GM19193 (cell line): Measurements from ENCODE around the gene PPIL1.

ENCODE experiments used
- POLR2A ChIP-seq: IDR thresholded peaks from 4 replicates; pipeline ENCODE4 v1.6.1; 2011; ENCODE audit not compliant: insufficient read depth, insufficient read length; ENCODE audit errors: extremely low read depth

Gene PPIL1

DNA sequence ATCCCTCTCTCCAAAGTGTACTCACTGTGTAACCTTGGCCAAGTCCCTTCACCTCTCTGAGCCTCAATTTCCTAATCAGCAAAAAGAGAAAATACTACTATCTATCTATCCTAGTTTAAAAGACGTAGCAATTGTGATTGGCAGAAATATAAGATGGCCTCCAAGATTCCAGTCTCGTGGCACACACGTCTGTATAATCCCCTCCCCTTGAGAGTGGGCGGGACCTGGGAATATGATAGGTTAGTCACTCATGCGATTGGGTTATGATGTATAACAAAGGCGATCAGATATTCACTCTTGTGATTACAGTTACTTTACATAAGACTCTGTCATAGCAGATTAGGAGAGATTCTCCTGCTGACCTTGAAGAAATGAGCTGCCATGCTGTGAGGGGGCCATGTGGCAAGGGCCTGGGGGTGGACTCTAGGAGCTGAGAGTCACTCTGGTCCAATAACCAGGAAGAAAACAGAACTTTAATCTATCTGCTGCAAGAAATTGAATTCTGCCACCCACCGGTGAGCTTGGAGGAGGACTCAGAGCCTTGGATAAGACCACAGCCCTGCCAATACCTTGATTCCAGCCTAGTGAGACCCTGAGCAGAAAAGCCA, 41.3 kb downstream of the PPIL1 start:
- no peak for TF ChIP-seq POLR2A

GRCh38 chr6:36832313-36832712, 42.3 kb downstream of the PPIL1 start:
- no peak for TF ChIP-seq POLR2A

DNA sequence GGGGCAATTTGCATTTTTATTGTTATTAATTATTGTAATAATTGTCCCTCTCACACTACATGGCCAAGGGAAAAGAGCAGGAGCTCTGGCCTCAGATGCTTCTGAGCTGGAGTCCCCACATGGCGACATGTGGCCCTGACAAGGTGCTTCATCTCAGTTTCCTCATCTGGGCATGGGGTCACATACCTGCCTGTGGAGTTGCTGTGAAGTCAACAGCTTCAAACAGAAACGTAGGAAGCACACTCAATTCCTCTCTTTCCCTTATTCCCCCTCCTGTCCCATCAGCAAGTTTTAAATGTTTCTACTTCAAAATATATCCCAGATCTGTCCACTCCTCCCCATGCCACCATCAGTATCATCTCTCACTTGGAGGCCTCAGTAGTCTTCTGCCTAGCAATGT, 44.0 kb downstream of the PPIL1 start:
- no peak for TF ChIP-seq POLR2A

GRCh38 chr6:36829919-36830544, 44.6 kb downstream of the PPIL1 start:
- no peak for TF ChIP-seq POLR2A

DNA sequence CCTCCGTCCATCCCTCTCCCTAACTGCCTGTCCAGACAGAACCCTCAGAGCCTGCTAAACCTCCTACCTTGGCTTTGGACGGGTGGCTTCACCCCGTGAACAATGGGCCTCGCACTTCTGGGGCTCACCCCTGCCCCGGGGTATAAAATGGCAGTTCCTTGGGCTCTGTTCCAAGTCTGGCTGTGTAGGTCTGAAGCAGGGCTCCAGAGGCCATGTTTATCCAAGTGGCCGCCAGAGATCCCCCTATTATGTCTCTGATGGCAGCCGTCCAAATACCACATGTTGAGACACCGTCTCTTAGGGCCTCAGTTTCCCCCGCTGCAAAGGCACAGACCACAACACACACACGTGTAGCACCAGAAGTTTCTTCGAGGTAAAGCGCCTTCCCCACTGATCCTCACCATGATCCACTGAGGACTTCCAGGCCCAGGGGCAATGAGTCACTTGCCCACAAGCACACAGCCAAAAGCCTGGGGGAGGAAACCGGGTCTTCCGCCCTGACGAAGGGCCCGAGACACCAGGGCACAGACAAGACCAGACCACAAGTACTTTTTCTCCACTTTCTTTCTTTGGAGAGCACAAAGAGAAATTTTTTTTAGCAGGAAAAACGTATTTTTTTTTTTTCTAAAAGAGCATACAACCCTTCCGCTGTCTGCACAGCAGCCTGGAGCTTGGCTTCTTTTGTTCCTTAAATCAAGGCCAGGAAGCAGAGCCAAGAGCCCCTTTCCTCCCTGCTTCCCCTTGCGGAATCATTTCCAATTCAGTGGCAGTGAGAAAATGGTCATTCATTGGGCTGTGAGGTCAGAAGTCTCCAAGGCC, 47.1 kb downstream of the PPIL1 start:
- TF ChIP-seq POLR2A, result no peak

DNA sequence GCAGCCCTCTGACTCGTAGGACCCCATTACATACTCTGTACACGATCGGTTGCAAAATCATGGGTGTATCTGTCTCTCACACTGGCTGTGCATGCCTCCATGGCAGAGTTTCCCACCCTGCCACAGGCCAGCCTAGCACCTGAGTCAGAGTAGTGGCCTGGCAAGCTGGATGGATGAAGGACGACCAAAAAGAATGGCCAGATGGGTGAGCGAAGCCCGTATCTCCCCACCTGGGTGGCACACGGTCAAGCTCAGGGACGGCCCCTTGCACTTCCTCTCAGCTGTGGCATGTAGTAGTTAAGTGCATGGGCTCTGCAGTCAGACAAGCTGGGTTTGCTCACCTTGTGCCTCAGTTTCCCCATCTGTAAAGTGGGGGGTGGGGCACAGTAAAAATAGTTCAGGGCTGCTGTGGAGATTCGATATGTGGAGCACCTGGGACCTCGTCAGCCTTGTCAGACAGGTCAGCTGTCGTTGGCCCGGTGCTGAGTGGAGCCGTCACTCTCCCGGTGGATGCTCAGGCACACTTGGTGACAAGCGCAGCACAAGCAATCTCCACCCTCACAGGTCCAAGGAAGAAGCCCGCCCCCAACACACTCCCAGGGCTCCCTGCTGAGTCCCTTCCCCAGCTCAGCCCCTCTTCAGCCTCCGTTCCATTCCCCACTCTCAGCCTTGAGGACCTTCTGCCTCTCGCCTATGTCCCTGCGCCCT, 47.9 kb downstream of the PPIL1 start:
- no peak for TF ChIP-seq POLR2A

GRCh38 chr6:36825994-36826393, 48.6 kb downstream of the PPIL1 start:
- no peak for TF ChIP-seq POLR2A

GRCh38 chr6:36825452-36825851, 49.2 kb downstream of the PPIL1 start:
- no peak for TF ChIP-seq POLR2A

DNA sequence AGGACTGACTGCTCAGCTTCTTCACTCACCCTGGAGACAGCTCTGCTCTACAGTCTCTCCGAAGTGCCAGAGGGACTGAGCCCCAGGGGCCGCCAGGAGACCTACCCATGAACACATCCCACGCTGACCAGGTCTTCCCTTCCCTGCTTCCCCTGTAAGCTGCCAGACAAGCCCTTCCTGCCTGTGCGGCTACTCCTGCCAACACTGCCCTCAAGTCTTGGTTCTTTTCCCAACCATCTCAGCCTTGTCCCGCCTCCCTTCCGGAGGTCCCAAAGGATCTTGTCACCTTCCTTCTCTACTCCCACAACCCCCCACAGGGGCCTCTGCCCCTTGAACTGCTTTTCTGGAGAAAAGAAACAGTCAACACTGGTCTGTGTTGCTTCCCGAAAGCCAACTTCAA, 50.4 kb downstream of the PPIL1 start:
- TF ChIP-seq POLR2A, result no peak

GRCh38 chr6:36823421-36824096, 51.0 kb downstream of the PPIL1 start:
- no peak for TF ChIP-seq POLR2A

GRCh38 chr6:36822506-36823269, 51.9 kb downstream of the PPIL1 start:
- no peak for TF ChIP-seq POLR2A

GRCh38 chr6:36821581-36822335, 52.8 kb downstream of the PPIL1 start:
- TF ChIP-seq POLR2A, result no peak
